ENCODE results near the gene NTPCR.

The NTPCR gene

DNA sequence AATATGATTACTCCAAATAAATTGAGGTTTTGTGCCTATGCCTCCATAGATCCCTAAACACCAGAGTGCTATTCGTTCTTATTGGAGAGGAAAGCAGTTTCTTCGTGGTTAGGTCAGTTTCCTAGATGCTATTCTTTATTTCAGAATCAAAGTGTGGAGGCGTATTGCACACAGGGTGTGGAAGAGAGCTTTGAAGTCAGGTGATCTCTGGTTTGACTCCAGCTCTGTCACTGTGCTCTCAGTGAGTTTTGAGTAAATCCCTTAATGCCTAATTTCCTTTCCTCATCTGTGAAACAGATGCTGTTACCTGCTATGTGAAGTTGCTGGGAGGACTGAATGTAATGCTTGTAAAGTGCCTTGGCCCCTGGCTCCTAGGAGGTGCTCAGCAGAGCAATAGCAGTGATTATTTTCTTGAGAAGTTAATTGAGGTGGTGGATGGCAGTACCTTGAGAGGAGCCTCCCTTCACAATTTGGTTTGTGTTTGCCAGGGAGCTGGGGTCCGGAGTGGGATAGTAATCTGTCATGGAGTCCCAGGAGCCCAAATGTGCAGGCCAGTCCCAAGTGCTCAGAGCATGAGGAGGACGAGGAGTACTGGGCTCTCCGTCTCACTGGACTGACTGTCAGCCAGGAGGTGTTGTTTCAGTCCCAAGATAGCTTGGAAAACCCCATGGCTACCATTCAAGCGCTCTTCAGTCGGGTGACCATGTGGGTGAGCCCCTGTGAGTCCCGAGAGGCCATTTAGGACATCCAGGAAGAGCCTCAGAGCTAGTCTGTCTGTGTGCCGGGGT is 14.9 kb downstream of the NTPCR start:
- no peak for DNase-seq

DNA sequence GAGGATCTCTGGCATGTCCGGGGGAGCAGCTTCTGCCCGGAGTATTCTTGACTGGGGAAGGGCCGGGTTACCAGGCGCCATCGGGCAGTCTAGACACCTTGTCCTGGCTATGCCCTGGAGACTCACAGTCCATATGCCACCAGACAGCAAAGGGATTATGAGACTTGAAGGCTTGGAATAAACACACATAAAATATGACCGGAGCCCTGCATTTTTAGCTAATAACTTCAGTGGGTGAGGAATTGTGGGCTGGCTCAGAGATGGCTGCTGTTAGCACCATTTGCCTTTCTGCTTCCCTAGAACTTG is 15.5 kb downstream of the NTPCR start:
- no peak for DNase-seq

DNA sequence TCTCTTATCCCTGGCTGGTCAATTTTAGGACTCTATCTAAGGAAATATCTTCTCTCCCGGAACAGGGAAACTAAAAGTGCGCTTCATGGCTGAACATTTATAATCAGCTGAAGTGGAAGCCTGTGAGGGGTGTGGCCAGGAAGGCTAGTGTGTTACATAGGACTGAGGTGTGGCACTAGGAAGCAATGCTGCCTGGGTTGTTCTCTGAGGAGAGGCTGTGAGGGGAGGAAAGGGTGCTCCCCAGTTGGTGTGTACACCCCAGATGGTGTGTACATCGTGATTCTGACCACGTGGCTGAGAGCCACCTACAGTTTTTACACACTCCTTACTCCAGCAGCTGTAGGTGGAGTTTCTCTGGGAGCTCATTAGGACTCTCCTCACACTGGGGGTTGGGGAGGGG is 16.3 kb downstream of the NTPCR start:
- no peak for DNase-seq

GRCh38 chr1:232968391-232968790 is 18.0 kb downstream of the NTPCR start:
- DNase-seq: no peak

- no peak for DNase-seq
Measured at GRCh38 chr1:232968965-232969364, 18.6 kb downstream of the NTPCR start.

DNA sequence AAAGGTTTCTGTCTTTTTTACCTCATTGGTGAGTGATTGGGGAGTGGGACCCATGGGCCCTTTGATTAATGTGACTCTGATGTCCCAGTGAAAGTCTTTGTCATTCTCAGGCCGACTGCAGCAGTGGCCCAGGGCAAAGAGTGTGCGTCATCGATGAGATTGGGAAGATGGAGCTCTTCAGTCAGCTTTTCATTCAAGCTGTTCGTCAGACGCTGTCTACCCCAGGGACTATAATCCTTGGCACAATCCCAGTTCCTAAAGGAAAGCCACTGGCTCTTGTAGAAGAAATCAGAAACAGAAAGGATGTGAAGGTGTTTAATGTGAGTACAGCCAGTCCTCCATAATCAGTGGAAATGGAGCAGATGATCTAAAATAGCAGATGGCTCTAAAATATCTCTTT is 19.4 kb downstream of the NTPCR start:
- DNase-seq: no peak

DNA sequence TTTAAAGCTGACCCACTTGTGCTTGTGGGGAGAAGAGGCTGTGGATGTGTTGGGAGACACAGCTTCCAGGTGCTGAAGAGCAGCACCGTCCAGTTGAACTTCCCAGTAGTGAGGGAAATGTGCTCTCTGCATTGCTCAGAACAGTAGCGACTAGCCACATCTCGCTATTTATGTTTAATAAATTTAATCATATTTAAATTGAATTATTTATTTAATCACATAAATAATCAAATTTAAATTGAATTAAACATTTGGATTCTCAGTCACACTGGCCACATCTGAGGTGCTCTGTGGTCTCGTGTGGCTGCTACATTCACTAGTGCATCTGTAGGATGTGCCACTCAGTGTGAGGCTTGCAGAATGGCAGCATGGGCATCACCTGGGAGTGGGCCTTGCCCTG is 20.1 kb downstream of the NTPCR start:
- no peak for DNase-seq

- no peak for DNase-seq
Measured at GRCh38 chr1:232973652-232974611, 23.5 kb downstream of the NTPCR start.

GRCh38 chr1:232974971-232975370 is 24.6 kb downstream of the NTPCR start:
- no peak for DNase-seq

DNA sequence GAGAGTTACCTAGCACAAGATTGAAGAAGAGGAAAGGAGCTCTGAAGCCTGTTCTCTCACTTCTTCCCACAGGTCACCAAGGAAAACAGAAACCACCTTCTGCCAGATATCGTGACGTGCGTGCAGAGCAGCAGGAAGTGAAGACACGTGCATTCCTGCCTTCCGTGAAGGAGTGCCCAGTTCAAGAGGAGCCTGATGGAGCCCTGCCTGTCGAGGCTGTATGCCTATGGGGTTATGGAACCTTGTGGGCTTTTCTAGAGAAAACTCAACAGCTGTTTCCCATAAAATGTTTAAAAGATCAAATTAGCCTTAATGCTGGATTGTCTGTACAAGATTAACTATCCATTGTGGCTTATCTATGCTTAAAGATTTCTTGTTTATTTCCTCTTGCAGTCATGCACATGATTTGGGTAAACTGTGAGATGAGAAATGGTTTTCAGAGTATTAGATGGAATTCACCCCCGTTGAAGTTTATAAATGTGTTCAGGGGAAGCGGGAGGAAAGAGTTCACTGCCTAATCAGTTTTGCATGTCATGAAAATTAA is 27.8 kb downstream of the NTPCR start:
- DNase-seq: no peak

GRCh38 chr1:232978815-232979214 is 28.4 kb downstream of the NTPCR start:
- DNase-seq: no peak

GRCh38 chr1:232979558-232979957 is 29.1 kb downstream of the NTPCR start:
- no peak for DNase-seq

DNA sequence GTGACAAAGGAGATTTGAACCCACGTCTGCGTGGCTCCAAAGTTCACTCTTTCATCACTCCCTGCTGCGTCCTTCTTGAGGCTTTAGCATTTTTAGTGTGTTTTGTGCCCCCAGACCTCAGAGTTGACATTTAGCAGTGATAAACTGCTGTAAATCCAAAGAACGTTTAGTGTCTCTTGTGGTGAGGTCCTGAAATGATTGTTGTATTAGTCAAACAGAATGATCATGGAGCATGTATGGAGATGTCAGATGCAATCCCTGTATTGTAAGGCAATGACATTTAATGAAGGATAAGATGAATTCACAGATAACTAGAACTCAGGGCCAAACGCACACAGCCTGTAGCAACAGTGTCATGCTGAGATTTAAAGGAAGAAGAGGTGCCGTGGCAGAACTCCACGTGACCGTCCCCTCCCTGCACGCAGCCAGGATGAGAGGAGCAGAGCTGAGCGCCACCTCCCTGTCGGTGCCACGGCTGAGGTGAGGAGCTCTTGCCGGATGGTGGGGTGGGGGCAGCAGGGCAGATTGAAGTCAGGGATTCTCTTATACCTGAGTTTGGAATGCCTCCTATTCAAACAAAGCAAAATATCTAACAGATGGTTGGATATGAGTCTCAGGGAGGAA is 30.1 kb downstream of the NTPCR start:
- DNase-seq: no peak

DNA sequence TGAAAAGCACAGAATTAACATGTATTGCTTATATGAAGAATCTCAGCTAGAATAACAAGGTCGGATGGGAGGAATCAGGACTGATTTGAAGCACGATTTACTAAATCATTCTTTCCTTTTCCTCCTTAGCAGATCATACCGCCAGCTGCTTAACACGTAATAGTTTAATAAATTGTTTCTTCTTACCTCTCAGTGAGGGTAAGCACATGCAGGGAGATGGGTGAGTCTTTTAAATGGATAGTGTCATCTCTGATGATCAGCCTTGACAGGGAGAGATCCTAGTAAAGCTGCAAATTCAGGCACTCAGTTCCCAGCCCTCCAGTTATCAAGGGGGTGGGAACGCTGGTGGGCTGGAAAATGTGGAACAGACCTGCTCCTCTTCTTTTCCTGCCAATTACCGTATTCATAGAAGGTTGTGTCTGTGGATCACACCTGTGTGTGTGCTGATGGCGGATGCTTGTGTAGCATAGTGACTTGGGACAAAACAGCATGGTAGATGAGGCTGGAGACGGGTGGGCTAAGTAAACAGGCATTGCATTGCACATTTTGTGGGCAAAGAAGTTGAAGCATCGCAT is 30.7 kb downstream of the NTPCR start:
- no peak for DNase-seq

DNA sequence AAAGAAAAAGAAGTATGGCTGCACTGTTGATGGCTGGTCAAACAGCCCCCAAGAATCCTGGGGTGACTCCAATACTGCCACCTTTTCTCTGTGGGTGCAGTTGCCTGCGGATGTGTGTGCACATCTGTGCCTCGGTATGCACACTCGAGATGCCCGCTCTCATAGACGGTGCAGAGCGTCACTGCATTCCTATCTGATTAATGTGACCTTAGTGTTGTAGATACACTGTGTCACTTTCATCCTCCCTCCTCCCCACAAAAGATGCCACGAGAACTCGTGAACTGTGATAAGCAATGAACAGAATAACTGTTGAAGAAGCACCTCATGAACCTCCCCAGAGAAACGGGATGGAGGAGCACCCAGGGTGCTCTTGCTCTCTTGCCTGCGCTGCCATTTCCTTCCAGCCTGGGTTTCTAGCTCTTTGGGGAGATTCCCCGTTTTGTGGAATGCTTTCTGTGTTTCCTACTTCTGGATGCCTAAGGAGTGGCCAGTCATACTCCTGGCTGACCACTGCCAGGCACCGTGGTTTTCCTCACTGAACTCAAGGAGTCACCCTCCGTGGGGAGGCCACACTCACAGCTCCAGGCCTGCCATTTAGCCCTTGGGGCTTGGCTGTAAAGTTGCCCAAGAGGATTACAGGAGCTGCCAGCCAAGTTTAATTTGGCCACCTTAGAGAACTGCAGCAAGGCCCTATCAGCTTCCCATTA is 32.0 kb downstream of the NTPCR start:
- no peak for DNase-seq

DNA sequence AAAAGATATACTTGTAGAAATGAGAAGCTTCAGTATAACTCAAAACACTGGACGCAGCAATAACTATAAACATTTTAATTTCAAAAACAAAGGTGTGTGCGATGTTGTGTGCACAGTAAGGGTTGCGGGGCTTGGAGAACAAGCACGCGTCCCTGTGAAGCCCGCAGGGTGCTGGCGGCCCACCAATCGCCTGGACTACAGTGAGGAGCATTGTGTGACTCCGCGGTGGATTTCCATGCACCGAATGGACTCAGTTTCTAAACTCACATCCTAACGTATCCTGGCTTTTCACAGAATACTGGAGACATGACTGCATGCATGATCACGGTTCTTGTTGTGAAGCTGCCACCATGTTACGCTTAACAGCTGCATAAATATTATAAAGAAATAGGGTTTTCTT is 33.0 kb downstream of the NTPCR start:
- no peak for DNase-seq

GRCh38 chr1:232983817-232984567 is 33.6 kb downstream of the NTPCR start:
- DNase-seq: no peak

GRCh38 chr1:232984577-232985425 is 34.4 kb downstream of the NTPCR start:
- no peak for DNase-seq

GRCh38 chr1:232985882-232986526 is 35.6 kb downstream of the NTPCR start:
- DNase-seq: no peak

- DNase-seq: no peak
Measured at GRCh38 chr1:232986527-232986922, 36.1 kb downstream of the NTPCR start.

All from NCI-H774 (cell line).